HL-60 (cell line): ENCODE measurements around the gene NPY.

Source experiments
- POLR2AphosphoS5 ChIP-seq: IDR thresholded peaks from 2 replicates; pipeline ENCODE4 v1.6.1; 2012; ENCODE audit warnings: low read depth
- REST ChIP-seq: IDR thresholded peaks from 2 replicates; pipeline ENCODE4 v1.6.1; 2012; ENCODE audit warnings: low read depth; ENCODE audit not compliant: insufficient replicate concordance
- TF ChIP-seq, protein P1 (sequence below): IDR thresholded peaks from one replicate; pipeline ENCODE4 v1.5.1; 2011; ENCODE audit warnings: low read length, control low read depth, inconsistent platforms; ENCODE audit not compliant: insufficient read depth

DNA sequence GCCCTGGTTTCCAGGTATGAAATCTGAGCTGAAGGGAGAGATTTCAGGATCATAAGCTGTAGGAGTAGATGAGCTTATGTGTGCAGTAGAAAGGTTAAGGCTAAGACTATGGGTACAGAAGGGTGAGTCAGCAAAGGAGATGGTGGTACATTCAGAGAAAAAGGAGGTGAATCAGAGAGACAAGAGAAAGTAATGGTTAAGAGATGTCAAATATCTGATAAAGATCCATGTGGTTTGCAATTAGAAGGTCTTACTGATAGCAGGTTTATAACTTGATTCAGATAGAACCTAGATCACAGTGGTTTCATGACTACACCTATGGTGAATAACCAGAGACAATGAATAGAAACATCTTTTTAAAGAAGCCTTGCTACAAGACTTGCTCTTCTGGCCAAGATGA, 4.5 kb upstream of the NPY start:
- TF ChIP-seq, protein P1, sequence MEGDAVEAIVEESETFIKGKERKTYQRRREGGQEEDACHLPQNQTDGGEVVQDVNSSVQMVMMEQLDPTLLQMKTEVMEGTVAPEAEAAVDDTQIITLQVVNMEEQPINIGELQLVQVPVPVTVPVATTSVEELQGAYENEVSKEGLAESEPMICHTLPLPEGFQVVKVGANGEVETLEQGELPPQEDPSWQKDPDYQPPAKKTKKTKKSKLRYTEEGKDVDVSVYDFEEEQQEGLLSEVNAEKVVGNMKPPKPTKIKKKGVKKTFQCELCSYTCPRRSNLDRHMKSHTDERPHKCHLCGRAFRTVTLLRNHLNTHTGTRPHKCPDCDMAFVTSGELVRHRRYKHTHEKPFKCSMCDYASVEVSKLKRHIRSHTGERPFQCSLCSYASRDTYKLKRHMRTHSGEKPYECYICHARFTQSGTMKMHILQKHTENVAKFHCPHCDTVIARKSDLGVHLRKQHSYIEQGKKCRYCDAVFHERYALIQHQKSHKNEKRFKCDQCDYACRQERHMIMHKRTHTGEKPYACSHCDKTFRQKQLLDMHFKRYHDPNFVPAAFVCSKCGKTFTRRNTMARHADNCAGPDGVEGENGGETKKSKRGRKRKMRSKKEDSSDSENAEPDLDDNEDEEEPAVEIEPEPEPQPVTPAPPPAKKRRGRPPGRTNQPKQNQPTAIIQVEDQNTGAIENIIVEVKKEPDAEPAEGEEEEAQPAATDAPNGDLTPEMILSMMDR: no peak
- TF ChIP-seq REST: no peak
- no peak for TF ChIP-seq POLR2AphosphoS5
